GM23248 (cell line): ENCODE measurements around the gene KLHL36. TPM values are rescaled to one million over a fixed set of nuclear protein-coding genes. Genes with fewer than 3 reads are reported as not detected.

Experiments used
- DNase-seq: peaks from one replicate; pipeline ENCODE4 v3.0.0-alpha.2; 2015
- H2AFZ ChIP-seq: fragments of 200-600 bp; sonication (generic); 2 replicates; pipeline ENCODE4 v1.6.1; 2016; ENCODE audit warnings: antibody characterized with exemption
- H3F3A ChIP-seq: fragments of 200-600 bp; sonication (generic); 2 replicates; pipeline ENCODE4 v1.6.1; 2016; ENCODE audit warnings: mild to moderate bottlenecking, antibody characterized with exemption, mixed run types; ENCODE audit not compliant: insufficient read depth
- H3K27ac ChIP-seq: fragments of 200-600 bp; sonication (generic); 2 replicates; pipeline ENCODE4 v1.5.1; 2016; ENCODE audit warnings: mild to moderate bottlenecking
- H3K27me3 ChIP-seq: fragments of 200-600 bp; sonication (generic); replicated peaks from 2 replicates; pipeline ENCODE4 v1.6.1; 2016; ENCODE audit warnings: mild to moderate bottlenecking; ENCODE audit not compliant: insufficient read depth
- H3K36me3 ChIP-seq: fragments of 200-600 bp; sonication (generic); 2 replicates; pipeline ENCODE4 v1.6.1; 2016; ENCODE audit warnings: low read depth, mild to moderate bottlenecking
- H3K4me1 ChIP-seq: fragments of 200-600 bp; sonication (generic); 2 replicates; pipeline ENCODE4 v1.6.1; 2016; ENCODE audit warnings: mild to moderate bottlenecking; ENCODE audit not compliant: insufficient read depth
- H3K4me2 ChIP-seq: fragments of 200-600 bp; sonication (generic); one replicate; pipeline ENCODE4 v1.6.1; 2016; ENCODE audit warnings: mild to moderate bottlenecking; ENCODE audit not compliant: unreplicated experiment
- H3K4me3 ChIP-seq: fragments of 200-600 bp; sonication (generic); 2 replicates; pipeline ENCODE4 v1.5.1; 2016; ENCODE audit warnings: mild to moderate bottlenecking
- H3K79me2 ChIP-seq: fragments of 200-600 bp; sonication (generic); 2 replicates; pipeline ENCODE4 v1.6.1; 2016; ENCODE audit warnings: mild to moderate bottlenecking; ENCODE audit not compliant: insufficient read depth
- H3K9ac ChIP-seq: fragments of 200-600 bp; sonication (generic); 2 replicates; pipeline ENCODE4 v1.6.1; 2016; ENCODE audit warnings: mild to moderate bottlenecking
- H3K9me2 ChIP-seq: fragments of 200-600 bp; sonication (generic); 2 replicates; pipeline ENCODE4 v1.6.1; 2016; ENCODE audit warnings: mixed run types, mild to moderate bottlenecking, moderate library complexity; ENCODE audit not compliant: insufficient read depth
- H3K9me3 ChIP-seq: fragments of 200-600 bp; sonication (generic); one replicate; pipeline ENCODE4 v1.6.1; 2017; ENCODE audit warnings: low read depth
- H4K20me1 ChIP-seq: fragments of 200-600 bp; sonication (generic); 2 replicates; pipeline ENCODE4 v1.6.0; 2016; ENCODE audit not compliant: insufficient read depth
- EZH2 ChIP-seq: fragments of 200-600 bp; sonication (generic); IDR thresholded peaks from 2 replicates; pipeline ENCODE4 v1.6.1; 2018; ENCODE audit warnings: antibody characterized with exemption, mild to moderate bottlenecking; ENCODE audit not compliant: insufficient read depth, poor library complexity, severe bottlenecking
- EZH2phosphoT487 ChIP-seq: fragments of 200-600 bp; sonication (generic); IDR thresholded peaks from 2 replicates; pipeline ENCODE4 v1.6.1; 2018; ENCODE audit warnings: antibody characterized with exemption, moderate library complexity, mild to moderate bottlenecking, low read depth; ENCODE audit not compliant: insufficient read depth
- WGBS, 2 experiments: methylation state at CpG; one replicate each; pipeline ENCODE4 v1.1.6; 2015 to 2017; ENCODE audit warnings: low lambda C conversion rate in 2 of 2, low coverage in 1 of 2; ENCODE audit errors: missing lambda C conversion rate in 2 of 2; 5-methylcytosine and 5-hydroxymethylcytosine counted together
- in situ Hi-C: fragments of 300-500 bp; cut with MboI; formaldehyde crosslinking; loops from 2 replicates; pipeline ENCODE4 v1.15.0; 2020
- polyA plus RNA-seq: library from polyadenylated mRNA; unstranded; fragments of >200 nt; fragmentation: Nextera tagmentation; extraction: Ambion mirVana; gene quantifications from 2 replicates; pipeline ENCODE4 v1.2.1, GENCODE V29; 2016
- total RNA-seq: library from RNA; depleted of rRNA; stranded (reverse); fragments of >200 nt; shearing (Covaris generic); gene quantifications from 2 replicates; pipeline ENCODE4 v1.2.3, GENCODE V29; 2014

Gene KLHL36
- total and polyA plus RNA-seq, 2 experiments from 2014 or later: 18.1 to 83.9 TPM

- TF ChIP-seq EZH2: no peak
- no peak for TF ChIP-seq EZH2phosphoT487
- peaks cover 23% of the 10 kb centered on the region for H3K4me1 ChIP-seq
- in situ Hi-C loops: no loop called here
- no peak for DNase-seq
- H3F3A ChIP-seq: peaks cover 8% of the 10 kb centered on the region
- H4K20me1 ChIP-seq: no peaks in the 10 kb centered on the region
- no peak overlapping the region for H3K4me3 ChIP-seq
- WGBS, 2 experiments: 86 to 94% methylated on average over 6 of the region's 6 CpGs
- H3K9ac ChIP-seq: no peak overlapping the region
- no peaks in the 10 kb centered on the region for H3K36me3 ChIP-seq
- no peaks in the 10 kb centered on the region for H3K9me3 ChIP-seq
- H3K79me2 ChIP-seq: no peaks in the 10 kb centered on the region
- no peaks in the 10 kb centered on the region for H3K9me2 ChIP-seq
- no peak overlapping the region for H3K27ac ChIP-seq
- H3K4me2 ChIP-seq: no peak overlapping the region
- H3K27me3 ChIP-seq: no peaks in the 10 kb centered on the region
- no peak overlapping the region for H2AFZ ChIP-seq
Observed at GRCh38 chr16:84641643-84642358, 6.5 kb upstream of the KLHL36 start.

- no peaks in the 10 kb centered on the region for H4K20me1 ChIP-seq
- 3 to 6% methylated on average over 8 of the region's 8 CpGs for WGBS, 2 experiments
- peaks cover 8% of the 10 kb centered on the region for H3F3A ChIP-seq
- H3K27me3 ChIP-seq: no peaks in the 10 kb centered on the region
- H3K9me2 ChIP-seq: no peaks in the 10 kb centered on the region
- in situ Hi-C loops: no loop called here
- H2AFZ ChIP-seq: peak overlapping the region; percentile 44
- H3K36me3 ChIP-seq: no peaks in the 10 kb centered on the region
- DNase-seq: peak; percentile 94
- H3K27ac ChIP-seq: peak overlapping the region; percentile 32
- H3K4me1 ChIP-seq: peaks cover 32% of the 10 kb centered on the region
- H3K9me3 ChIP-seq: no peaks in the 10 kb centered on the region
- no peak overlapping the region for H3K4me3 ChIP-seq
- H3K4me2 ChIP-seq: peak overlapping the region; percentile 24
- TF ChIP-seq EZH2: no peak
- TF ChIP-seq EZH2phosphoT487: no peak
- H3K9ac ChIP-seq: peak overlapping the region; percentile 13; the same call in 1 of the 2 replicates
- H3K79me2 ChIP-seq: no peaks in the 10 kb centered on the region
Observed at GRCh38 chr16:84643180-84643583, 5.1 kb upstream of the KLHL36 start.

GRCh38 chr16:84643674-84644073, 4.6 kb upstream of the KLHL36 start:
- H3K36me3 ChIP-seq: no peaks in the 10 kb centered on the region
- H3K4me2 ChIP-seq: peak overlapping the region; percentile 24
- peaks cover 8% of the 10 kb centered on the region for H3F3A ChIP-seq
- H3K4me3 ChIP-seq: no peak overlapping the region
- no peaks in the 10 kb centered on the region for H4K20me1 ChIP-seq
- 74 to 78% methylated on average over 4 of the region's 4 CpGs for WGBS, 2 experiments
- TF ChIP-seq EZH2phosphoT487: no peak
- DNase-seq: no peak
- no peaks in the 10 kb centered on the region for H3K9me3 ChIP-seq
- in situ Hi-C loops: no loop called here
- H3K27ac ChIP-seq: peak overlapping the region; percentile 32
- H3K4me1 ChIP-seq: peaks cover 32% of the 10 kb centered on the region
- H2AFZ ChIP-seq: peak overlapping the region; percentile 44
- no peaks in the 10 kb centered on the region for H3K9me2 ChIP-seq
- no peaks in the 10 kb centered on the region for H3K27me3 ChIP-seq
- H3K79me2 ChIP-seq: no peaks in the 10 kb centered on the region
- H3K9ac ChIP-seq: no peak overlapping the region

- Histone ChIP-seq H3K4me3 (peak overlapping the region; percentile 74), H3K27ac (peak overlapping the region; percentile 13), H3K9me2 (no peaks in the 10 kb centered on the region), H3K79me2 (peaks cover 19% of the 10 kb centered on the region), H3K36me3 (no peaks in the 10 kb centered on the region; the same call in 1 of the 2 replicates), H3K9me3 (no peaks in the 10 kb centered on the region), H3K27me3 (no peaks in the 10 kb centered on the region), H3F3A (peaks cover 26% of the 10 kb centered on the region), H3K9ac (peak overlapping the region; percentile 76), H3K4me1 (peaks cover 33% of the 10 kb centered on the region), H3K4me2 (peak overlapping the region; percentile 71), H4K20me1 (no peaks in the 10 kb centered on the region), H2AFZ (peak overlapping the region; percentile 26; the same call in 1 of the 2 replicates)
- DNase-seq: peak; percentile 40
- WGBS, 2 experiments: 8 to 18% methylated on average over 43 to 64 of the region's 96 CpGs
- in situ Hi-C loops: no loop called here
- no peak for TF ChIP-seq EZH2
- TF ChIP-seq EZH2phosphoT487: no peak
Observed at GRCh38 chr16:84648595-84649510, 542 bp downstream of the KLHL36 start.
